ENCODE results near the gene EIF4E2. TPM values are rescaled to one million over a fixed set of nuclear protein-coding genes. Genes with fewer than 3 reads are reported as not detected.

Gene EIF4E2
- total and polyA plus RNA-seq, 2 donors (not counting 3 experiments of a cell fraction or from before 2014, with no cell fraction given): 50.0 to 96.5 TPM

- Histone ChIP-seq H3K27me3 (ENCODE audit: control insufficient read depth in 2 of 2, insufficient read depth in 2 of 2, low read length in 2 of 2) (peaks cover 2 to 4% of the 10 kb centered on the region in 2 experiments), H3K4me1 (ENCODE audit: control insufficient read depth, extremely low read depth, insufficient read depth, low read length) (no peaks in the 10 kb centered on the region), H3K4me2 (ENCODE audit: insufficient read depth, low read length) (no peak overlapping the region), H3K27ac (ENCODE audit: insufficient read depth, low read depth, low read length) (no peak overlapping the region), H3K4me3 (replicated peaks in 1 of 3; ENCODE audit: insufficient read depth in 1 of 3, low read depth in 1 of 3, low read length in 3 of 3) (no peak overlapping the region), H4K20me1 (replicated peaks; ENCODE audit: control insufficient read depth, extremely low read depth, insufficient read depth, low read length) (no peaks in the 10 kb centered on the region), H3K9ac (replicated peaks; ENCODE audit: extremely low read depth, insufficient read depth, low read length) (no peak overlapping the region), H3K79me2 (ENCODE audit: control insufficient read depth, insufficient read depth, low read length) (no peaks in the 10 kb centered on the region), H3K9me3 (replicated peaks; ENCODE audit: control insufficient read depth, insufficient read depth, low read length) (no peaks in the 10 kb centered on the region), H2AFZ (ENCODE audit: low read depth, low read length) (no peak overlapping the region), H3K9me1 (replicated peaks; ENCODE audit: control insufficient read depth, extremely low read depth, insufficient read depth, low read length) (no peaks in the 10 kb centered on the region), H3K36me3 (ENCODE audit: control insufficient read depth in 2 of 2, extremely low read depth in 1 of 2, insufficient read depth in 2 of 2, low read length in 2 of 2) (no peaks in the 10 kb centered on the region)
- FAIRE-seq (no peak), DNase-seq (ENCODE audit: low read depth, low spot score) (no peak)
- TF ChIP-seq MYC (IDR thresholded peaks at IDR 0.05; ENCODE audit: low read depth, low read length) (no peak), CTCF (IDR thresholded peaks at IDR 0.05; ENCODE audit: extremely low read depth in 1 of 2, insufficient read depth in 1 of 2, low read depth in 1 of 2, low read length in 2 of 2) (no peak), POLR2AphosphoS5 (IDR thresholded peaks at IDR 0.05; ENCODE audit: insufficient read depth, low read depth, low read length) (no peak), FOS (IDR thresholded peaks at IDR 0.05; ENCODE audit: borderline replicate concordance, insufficient read depth, low read length) (no peak), JUN (IDR thresholded peaks at IDR 0.05; ENCODE audit: borderline replicate concordance, insufficient read depth, insufficient read length, low read depth) (no peak)
- dilution Hi-C loops (cut with MboI; ENCODE audit: extremely low pct_ligation_motif_present, low sequenced_read_pairs): no loop called here
- intact Hi-C loops (cut with micrococcal nuclease): no loop called here
- ChIA-PET POLR2A (no interaction called here), CTCF (interaction anchor here (1.9 kb wide), 1 partner anchor 10 kb away, joined by 6 read pairs; no protein-coding TSS in a partner anchor)
- BruUV-seq (replicated peaks): no TSS peak
These were observed 37.9 kb upstream of the EIF4E2 start for GRCh38 chr2:232512602-232513001.

GRCh38 chr2:232513353-232513752, 37.1 kb upstream of the EIF4E2 start:
- dilution Hi-C loops (cut with MboI; ENCODE audit: extremely low pct_ligation_motif_present, low sequenced_read_pairs): no loop called here
- Histone ChIP-seq H4K20me1 (replicated peaks; ENCODE audit: control insufficient read depth, extremely low read depth, insufficient read depth, low read length) (no peaks in the 10 kb centered on the region), H3K9me3 (replicated peaks; ENCODE audit: control insufficient read depth, insufficient read depth, low read length) (no peaks in the 10 kb centered on the region), H3K9me1 (replicated peaks; ENCODE audit: control insufficient read depth, extremely low read depth, insufficient read depth, low read length) (no peaks in the 10 kb centered on the region), H3K4me3 (replicated peaks in 1 of 3; ENCODE audit: insufficient read depth in 1 of 3, low read depth in 1 of 3, low read length in 3 of 3) (no peak overlapping the region), H3K79me2 (ENCODE audit: control insufficient read depth, insufficient read depth, low read length) (no peaks in the 10 kb centered on the region), H3K36me3 (ENCODE audit: control insufficient read depth in 2 of 2, extremely low read depth in 1 of 2, insufficient read depth in 2 of 2, low read length in 2 of 2) (no peaks in the 10 kb centered on the region), H2AFZ (ENCODE audit: low read depth, low read length) (no peak overlapping the region), H3K4me1 (ENCODE audit: control insufficient read depth, extremely low read depth, insufficient read depth, low read length) (no peaks in the 10 kb centered on the region), H3K27me3 (ENCODE audit: control insufficient read depth in 2 of 2, insufficient read depth in 2 of 2, low read length in 2 of 2) (peaks cover 2 to 3% of the 10 kb centered on the region in 2 experiments), H3K27ac (ENCODE audit: insufficient read depth, low read depth, low read length) (no peak overlapping the region), H3K4me2 (ENCODE audit: insufficient read depth, low read length) (no peak overlapping the region), H3K9ac (replicated peaks; ENCODE audit: extremely low read depth, insufficient read depth, low read length) (no peak overlapping the region)
- no TSS peak for BruUV-seq (replicated peaks)
- POLR2A ChIA-PET: no interaction called here
- CTCF ChIA-PET: interaction anchor here (1.9 kb wide), 1 partner anchor 9 kb away, joined by 6 read pairs; no protein-coding TSS in a partner anchor
- DNase-seq (ENCODE audit: low read depth, low spot score) (no peak), FAIRE-seq (no peak)
- TF ChIP-seq EZH2 (IDR thresholded peaks at IDR 0.05; ENCODE audit: borderline replicate concordance, low read depth, low read length, severe bottlenecking): no peak
- TF ChIP-seq POLR2AphosphoS5 (IDR thresholded peaks at IDR 0.05; ENCODE audit: insufficient read depth, low read depth, low read length): no peak
- TF ChIP-seq CTCF (IDR thresholded peaks at IDR 0.05; ENCODE audit: extremely low read depth in 1 of 2, insufficient read depth in 1 of 2, low read depth in 1 of 2, low read length in 2 of 2): no peak
- TF ChIP-seq JUN (IDR thresholded peaks at IDR 0.05; ENCODE audit: borderline replicate concordance, insufficient read depth, insufficient read length, low read depth): no peak
- no peak for TF ChIP-seq MYC (IDR thresholded peaks at IDR 0.05; ENCODE audit: low read depth, low read length)
- TF ChIP-seq GATA2 (IDR thresholded peaks at IDR 0.05; ENCODE audit: insufficient read depth, insufficient read length, low read depth, low read length): no peak
- TF ChIP-seq POLR2A (IDR thresholded peaks at IDR 0.05; ENCODE audit: low read depth, low read length): no peak
- no peak for TF ChIP-seq MAX (IDR thresholded peaks at IDR 0.05; ENCODE audit: insufficient read depth, insufficient read length)
- TF ChIP-seq FOS (IDR thresholded peaks at IDR 0.05; ENCODE audit: borderline replicate concordance, insufficient read depth, low read length): no peak
- intact Hi-C loops (cut with micrococcal nuclease): no loop called here

All from endothelial cell of umbilical vein (primary cell).